NB4 (cell line): ENCODE data around the gene BLID.

Experiments
- CTCF ChIP-seq: IDR thresholded peaks from one replicate; pipeline ENCODE4 v1.5.1; 2012; ENCODE audit warnings: low read depth, low read length
- MAX ChIP-seq: IDR thresholded peaks from 2 replicates; pipeline ENCODE4 v1.6.1; 2011; ENCODE audit warnings: low read depth, low read length
- POLR2A ChIP-seq: IDR thresholded peaks from 2 replicates; pipeline ENCODE4 v1.6.1; 2011; ENCODE audit warnings: mild to moderate bottlenecking; ENCODE audit not compliant: insufficient read length; ENCODE audit errors: extremely low read depth

GRCh38 chr11:122097419-122098001, 18.5 kb downstream of the BLID start:
- TF ChIP-seq CTCF: no peak
- no peak for TF ChIP-seq POLR2A
- no peak for TF ChIP-seq MAX
